Stimulated activated CD4-positive, alpha-beta T cell treated with anti-CD3 and anti-CD28 coated beads, Interleukin-12 subunit alpha, Interleukin-12 subunit beta, amount 100 ng/mL, for 48 hours (primary cell): ENCODE data around the gene LTBP4.
"Not testable (repeated sequence)": the region's sequence is repeated elsewhere in the genome, so short reads cannot be mapped to it uniquely, and the experiment has no call there.

Experiments
- DNase-seq, 3 donors: peaks; one replicate each; pipeline ENCODE4 v3.0.0-alpha.2; 2020; ENCODE audit warnings: low read depth in 2 of 3, low spot score in 1 of 3

Gene LTBP4

DNA sequence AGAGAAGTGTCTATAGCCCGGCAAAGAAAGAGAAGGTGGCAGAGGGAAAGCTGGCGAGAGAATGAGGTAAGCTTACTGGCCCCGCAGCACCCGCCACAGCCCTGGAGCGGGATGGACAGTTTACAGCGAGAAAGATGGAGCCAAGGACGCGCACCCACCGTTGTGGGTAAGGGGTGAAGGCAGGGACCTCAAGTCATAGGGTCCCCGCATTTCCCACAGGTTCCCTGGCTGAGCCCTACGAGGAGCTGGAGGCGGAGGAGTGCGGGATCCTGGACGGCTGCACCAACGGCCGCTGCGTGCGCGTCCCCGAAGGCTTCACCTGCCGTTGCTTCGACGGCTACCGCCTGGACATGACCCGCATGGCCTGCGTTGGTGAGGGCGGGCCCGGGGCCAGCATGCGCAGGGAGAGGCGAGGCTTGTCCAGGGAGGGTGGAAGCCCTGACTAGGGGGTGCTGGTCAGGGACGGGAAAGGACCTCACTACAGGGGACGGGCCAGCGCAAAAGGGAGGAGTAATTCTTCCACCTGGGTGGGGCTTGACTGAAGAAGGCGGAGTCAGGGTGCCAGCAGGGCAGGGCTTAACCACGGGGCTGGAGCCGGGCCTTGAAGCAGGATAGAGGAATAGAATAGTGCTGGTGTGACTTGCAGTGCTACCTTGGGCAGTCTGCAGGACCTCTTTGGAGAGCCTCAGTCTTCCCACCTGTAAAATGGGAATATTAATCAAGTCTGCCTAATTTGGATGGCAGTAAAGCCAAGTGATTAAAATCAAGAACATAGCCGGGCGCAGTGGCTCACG is 26.5 kb downstream of the LTBP4 start:
- no peak for DNase-seq

- DNase-seq, result no peak
Observed at GRCh38 chr19:40629346-40629745, 28.2 kb downstream of the LTBP4 start.

DNA sequence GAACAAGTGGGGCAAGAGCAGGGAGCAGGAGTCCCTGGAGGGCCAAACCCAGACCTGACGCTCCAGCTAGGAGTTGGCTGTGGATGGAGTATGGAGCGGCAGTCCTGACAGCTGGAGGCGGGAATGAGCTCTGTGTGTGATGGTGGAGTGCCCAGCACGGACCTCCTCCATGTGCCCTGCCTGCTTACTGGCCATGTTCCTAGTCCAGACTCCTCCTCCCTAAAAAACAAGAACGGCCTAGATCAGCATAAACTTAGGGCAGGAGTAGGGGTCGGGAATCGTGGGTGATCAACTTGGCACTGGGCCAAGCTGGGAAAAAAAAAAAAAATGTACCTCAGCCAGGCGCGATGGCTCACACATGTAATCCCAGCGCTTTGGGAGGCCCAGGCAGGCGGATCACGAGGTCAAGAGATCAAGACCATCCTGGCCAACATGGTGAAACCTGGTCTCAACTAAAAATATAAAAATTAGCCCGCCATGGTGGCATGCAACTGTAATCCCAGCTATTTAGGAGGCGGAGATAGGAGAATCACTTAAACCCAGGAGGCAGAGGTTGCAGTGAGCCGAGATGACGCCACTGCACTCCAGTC is 29.5 kb downstream of the LTBP4 start:
- no peak for DNase-seq

- DNase-seq, result no peak
Observed at GRCh38 chr19:40632311-40633036, 31.3 kb downstream of the LTBP4 start.

DNA sequence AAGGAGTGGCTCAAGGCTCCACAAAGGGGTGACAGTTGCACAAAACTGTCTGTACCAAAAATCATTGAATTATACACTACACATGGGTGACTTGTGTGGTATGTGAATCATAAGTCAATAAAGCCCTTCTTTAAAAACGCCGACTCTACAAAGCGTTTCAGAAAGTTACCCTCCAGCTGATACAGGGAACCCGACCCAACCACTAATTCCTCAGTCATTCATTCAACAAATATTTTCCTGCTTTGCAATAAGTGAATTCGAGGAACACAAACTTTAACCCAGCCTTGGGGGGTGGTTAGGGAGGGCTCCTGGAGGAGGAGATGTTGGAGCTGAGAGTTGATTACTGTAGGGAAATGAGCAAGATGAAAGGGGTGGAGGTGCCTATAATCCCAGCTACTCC is 32.0 kb downstream of the LTBP4 start:
- DNase-seq, result no peak

- DNase-seq, result no peak
Observed at GRCh38 chr19:40638327-40638726, 37.2 kb downstream of the LTBP4 start.

DNA sequence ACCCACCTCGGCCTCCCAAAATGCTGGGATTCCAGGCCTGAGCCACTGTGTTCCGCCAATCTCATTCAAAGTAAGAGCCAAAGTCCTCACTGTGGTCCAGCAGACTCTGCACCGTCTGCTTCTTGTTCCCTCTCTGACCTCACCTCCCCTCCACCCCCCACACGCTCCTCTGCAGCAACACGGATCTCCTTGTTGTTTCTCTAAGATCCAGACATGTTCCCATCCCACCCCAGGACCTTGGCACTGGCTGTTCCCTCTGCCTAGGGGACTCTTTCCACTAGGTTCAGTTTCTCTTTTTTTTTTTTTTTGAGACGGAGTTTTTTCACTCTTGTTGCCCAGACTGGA is 38.4 kb downstream of the LTBP4 start:
- no peak for DNase-seq

GRCh38 chr19:40640744-40641143 is 39.6 kb downstream of the LTBP4 start:
- no peak for DNase-seq

DNA sequence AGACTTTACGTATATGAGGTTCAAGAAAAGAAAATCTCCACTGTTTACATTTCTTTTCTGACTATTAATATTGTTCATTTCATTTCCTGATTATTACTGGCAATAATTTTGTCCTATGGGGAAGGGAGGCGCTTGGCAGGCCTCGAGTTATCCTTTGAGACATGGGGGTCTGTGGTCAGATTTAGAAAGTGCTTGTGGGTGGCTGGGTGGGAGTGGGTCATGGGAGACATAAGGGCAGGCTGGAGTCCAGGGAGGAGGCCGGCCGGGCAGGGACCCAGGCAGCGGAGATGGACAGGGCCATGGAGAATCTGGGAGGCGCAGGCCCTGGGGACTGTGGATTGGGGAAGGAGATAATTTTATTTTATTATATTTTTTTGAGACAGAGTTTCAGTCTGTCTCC is 40.1 kb downstream of the LTBP4 start:
- DNase-seq, result no peak

GRCh38 chr19:40642051-40642706 is 41.0 kb downstream of the LTBP4 start:
- DNase-seq, result no peak

DNA sequence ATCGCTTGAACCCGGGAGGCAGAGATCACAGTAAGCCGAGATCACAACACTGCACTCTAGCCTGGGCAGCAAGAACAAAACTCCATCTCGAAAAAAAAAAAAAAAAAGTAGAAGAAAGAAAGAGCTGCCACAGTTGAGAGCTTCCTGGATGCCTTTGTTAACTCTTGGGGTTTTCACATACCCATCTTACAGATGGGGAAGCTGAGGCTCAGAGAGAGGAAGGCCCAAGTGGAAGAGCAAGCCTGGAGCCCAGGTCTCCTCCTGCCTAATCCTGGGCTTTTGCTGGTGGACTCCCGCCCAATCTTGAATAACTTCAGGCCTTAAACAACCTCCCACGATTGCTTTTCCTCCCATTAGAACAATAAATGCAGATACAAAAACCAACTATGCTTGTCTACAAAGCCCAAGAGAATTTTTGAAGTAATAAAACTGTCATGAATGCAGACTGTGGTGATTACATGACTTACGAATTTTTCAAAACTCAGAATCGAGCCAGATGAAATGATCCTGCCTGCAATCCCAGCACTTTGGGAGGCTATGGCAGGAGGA is 41.7 kb downstream of the LTBP4 start:
- no peak for DNase-seq

DNA sequence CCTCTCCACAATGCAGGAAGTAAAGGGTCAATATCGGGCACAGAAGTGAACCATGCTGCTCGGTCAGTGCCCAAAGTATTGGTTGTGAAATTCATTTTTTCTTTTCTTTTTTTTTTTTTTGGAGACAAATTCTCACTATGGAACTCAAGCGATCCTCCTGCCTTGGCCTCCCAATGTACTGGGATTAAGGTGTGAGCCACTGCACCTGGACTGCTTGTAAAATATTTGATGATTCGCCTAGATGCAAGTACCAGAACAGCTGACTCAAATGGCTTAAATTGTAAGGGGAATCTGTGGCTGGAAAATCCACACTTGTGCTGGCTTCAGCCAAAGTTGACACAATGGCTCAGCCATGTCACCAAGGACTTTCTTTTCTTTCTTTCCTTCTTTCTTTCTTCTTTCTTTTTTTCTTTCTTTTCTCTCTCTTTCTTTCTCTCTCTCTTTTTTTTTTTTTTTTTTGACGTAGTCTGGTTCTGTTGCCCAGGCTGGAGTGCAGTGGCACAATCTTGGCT is 45.6 kb downstream of the LTBP4 start:
- DNase-seq, result no peak

DNA sequence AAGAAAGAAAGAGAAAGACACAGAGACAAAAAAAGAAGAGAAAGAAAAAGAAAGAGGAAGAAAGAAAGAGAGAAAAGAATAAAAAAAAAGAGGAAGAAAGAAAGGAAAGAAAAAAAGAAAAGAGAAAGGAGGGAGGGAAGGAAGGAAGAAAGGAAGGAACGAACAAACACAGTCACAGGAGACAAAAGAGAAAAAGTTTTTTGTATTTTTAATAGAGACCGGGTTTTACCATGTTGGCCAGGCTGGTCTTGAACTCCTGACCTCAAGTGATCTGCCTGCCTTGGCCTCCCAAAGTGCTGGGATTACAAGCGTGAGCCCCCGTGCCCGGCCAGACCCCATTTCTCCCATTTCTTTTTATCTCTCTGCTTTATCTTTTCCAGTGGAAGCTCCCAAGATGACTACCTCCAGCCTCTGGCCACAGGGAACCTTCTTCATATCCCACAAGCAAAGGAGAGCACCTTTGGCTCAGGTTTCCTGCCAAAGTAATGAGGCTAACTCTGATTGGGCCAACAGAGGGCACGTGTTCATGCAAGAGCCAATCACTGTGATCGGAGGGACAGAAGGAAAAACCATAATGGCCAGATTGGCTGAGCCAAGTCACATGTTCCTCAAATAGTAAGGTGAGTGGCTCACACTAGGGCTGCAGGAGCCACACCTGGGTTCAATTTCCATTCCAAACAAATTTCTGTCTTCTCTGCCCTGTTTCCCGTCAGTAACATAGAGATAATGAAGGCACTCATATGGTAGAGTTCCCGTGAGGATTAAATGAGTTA is 48.9 kb downstream of the LTBP4 start:
- not testable (repeated sequence) for DNase-seq

- DNase-seq, result no peak
Observed at GRCh38 chr19:40650749-40651305, 49.7 kb downstream of the LTBP4 start.

GRCh38 chr19:40652303-40652702 is 51.1 kb downstream of the LTBP4 start:
- DNase-seq, result not testable (repeated sequence)

- not testable (repeated sequence) for DNase-seq
Observed at GRCh38 chr19:40655684-40656083, 54.5 kb downstream of the LTBP4 start.

DNA sequence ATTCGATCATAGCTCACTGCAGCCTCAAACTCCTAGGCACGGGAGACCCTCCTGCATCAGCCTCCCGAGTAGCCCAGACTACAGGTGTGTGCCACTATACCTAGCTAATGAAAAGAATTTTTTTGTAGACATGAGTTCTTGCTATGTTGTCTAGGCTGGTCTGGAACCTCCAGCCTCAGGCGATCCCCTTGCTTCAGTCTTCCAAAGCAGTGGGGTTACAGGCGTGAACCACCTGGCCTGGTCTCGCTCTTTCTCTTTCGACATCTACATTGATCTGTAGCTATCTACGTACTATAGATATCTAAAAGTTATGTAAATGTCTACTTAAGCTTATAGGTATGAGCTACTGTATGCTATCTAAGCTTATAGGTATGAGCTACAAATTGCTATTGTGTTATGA is 56.9 kb downstream of the LTBP4 start:
- no peak for DNase-seq

GRCh38 chr19:40659116-40659515 is 57.9 kb downstream of the LTBP4 start:
- DNase-seq, result no peak

DNA sequence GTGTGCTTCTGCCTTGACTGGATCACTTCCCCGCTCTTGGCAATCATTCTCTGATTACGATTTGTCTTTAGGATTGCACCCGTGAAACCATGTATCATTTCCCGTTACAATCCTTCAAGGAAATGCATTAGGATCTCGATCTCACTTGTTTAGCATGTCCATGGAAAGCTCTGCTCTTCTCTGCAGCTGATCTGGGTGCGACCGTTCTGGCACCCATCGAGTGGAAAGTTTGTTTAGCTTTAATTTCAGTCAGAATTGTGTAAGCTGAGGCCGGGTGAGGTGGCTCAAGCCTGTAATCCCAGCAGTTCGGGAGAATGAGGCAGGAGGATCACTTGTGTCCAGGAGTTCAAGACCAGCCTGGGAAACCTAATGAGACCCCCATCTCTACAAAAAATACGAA is 58.4 kb downstream of the LTBP4 start:
- DNase-seq, result no peak

GRCh38 chr19:40661616-40662015 is 60.4 kb downstream of the LTBP4 start:
- DNase-seq, result no peak
